ENCODE measurements around the gene FAM81A. TPM values are rescaled to one million over a fixed set of nuclear protein-coding genes. Genes with fewer than 3 reads are reported as not detected.

Gene FAM81A
- total and polyA plus RNA-seq, 10 donors = 0.77 to 3.0 (median 2.1) TPM

DNA sequence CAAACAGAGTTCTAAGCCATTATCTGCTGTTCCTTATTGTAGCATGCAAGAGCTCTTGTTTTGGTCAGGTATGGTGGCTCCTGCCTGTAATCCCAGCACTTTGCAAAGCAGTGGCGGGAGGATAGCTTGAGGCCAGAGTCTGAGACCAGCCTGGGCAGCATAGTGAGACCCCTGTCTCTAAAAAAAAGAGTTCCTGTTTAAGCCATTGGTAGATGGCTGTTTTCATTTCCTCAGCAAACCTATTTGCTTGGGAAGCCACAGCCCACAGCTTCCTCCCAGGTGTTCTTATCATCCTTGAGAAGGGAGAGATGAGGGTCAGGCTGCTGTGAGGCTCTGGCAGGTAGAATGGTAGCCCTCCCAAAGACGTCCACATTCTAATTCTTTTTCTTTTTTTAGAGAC, 24.4 kb upstream of the FAM81A start:
- H3K36me3 ChIP-seq = no peaks in the 10 kb centered on the region
- peak overlapping the region in 1 of 8 donors; percentile 58 for H3K27ac ChIP-seq
- DNase-seq = no peak
- 47 to 61% (median 56%) methylated on average over 2 of the region's 2 CpGs for WGBS, 5 donors
- intact Hi-C loops (cut with DNase I; ENCODE audit: low total_unique reads) = no loop called here
- TF ChIP-seq POLR2A (IDR thresholded peaks at IDR 0.05) (no peak), POLR2AphosphoS5 (IDR thresholded peaks at IDR 0.05) (no peak)
- TF ChIP-seq, protein P1, sequence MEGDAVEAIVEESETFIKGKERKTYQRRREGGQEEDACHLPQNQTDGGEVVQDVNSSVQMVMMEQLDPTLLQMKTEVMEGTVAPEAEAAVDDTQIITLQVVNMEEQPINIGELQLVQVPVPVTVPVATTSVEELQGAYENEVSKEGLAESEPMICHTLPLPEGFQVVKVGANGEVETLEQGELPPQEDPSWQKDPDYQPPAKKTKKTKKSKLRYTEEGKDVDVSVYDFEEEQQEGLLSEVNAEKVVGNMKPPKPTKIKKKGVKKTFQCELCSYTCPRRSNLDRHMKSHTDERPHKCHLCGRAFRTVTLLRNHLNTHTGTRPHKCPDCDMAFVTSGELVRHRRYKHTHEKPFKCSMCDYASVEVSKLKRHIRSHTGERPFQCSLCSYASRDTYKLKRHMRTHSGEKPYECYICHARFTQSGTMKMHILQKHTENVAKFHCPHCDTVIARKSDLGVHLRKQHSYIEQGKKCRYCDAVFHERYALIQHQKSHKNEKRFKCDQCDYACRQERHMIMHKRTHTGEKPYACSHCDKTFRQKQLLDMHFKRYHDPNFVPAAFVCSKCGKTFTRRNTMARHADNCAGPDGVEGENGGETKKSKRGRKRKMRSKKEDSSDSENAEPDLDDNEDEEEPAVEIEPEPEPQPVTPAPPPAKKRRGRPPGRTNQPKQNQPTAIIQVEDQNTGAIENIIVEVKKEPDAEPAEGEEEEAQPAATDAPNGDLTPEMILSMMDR (IDR thresholded peaks at IDR 0.05 in 8 of 11, conservative IDR thresholded peaks at IDR 0.05 in 3 of 11) = no peak
- no peak overlapping the region for H3K4me3 ChIP-seq
- H3K4me1 ChIP-seq = peaks cover 9 to 57% (median 44%) of the 10 kb centered on the region in 6 donors
- H3K27me3 ChIP-seq (replicated peaks in 1 of 7) = no peaks in the 10 kb centered on the region
- no peaks in the 10 kb centered on the region for H3K9me3 ChIP-seq

DNA sequence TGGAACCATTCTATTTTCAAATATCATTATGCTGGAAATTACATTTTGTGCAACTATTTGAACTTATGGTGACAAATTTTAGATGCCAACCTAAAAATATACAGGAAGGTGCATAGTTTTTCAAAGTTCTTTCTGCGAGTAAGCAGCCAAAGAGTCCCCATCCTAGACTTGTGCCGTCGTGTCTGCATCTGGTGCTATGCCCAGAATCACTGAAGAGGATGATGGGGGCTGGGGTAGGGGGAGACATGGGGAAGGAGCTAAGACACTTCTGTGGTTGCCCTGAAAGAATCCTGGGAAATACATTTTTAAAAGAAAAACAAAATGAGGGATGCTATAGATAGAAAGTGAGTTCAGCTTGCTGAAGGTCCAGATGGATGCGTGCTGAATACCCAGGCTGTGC, 21.2 kb upstream of the FAM81A start:
- no peaks in the 10 kb centered on the region for H3K36me3 ChIP-seq
- no peak overlapping the region for H3K4me3 ChIP-seq
- 72 to 88% (median 76%) methylated on average over 4 of the region's 4 CpGs for WGBS, 5 donors
- no peaks in the 10 kb centered on the region for H3K27me3 ChIP-seq (replicated peaks in 1 of 7)
- no peak for DNase-seq
- H3K27ac ChIP-seq = no peak overlapping the region
- no peaks in the 10 kb centered on the region for H3K9me3 ChIP-seq
- intact Hi-C loops (cut with DNase I; ENCODE audit: low total_unique reads) = no loop called here
- H3K4me1 ChIP-seq = peaks cover 5 to 47% (median 31%) of the 10 kb centered on the region in 6 donors
- TF ChIP-seq POLR2AphosphoS5 (IDR thresholded peaks at IDR 0.05) (no peak), POLR2A (IDR thresholded peaks at IDR 0.05) (no peak)
- TF ChIP-seq, protein P1 (IDR thresholded peaks at IDR 0.05 in 8 of 11, conservative IDR thresholded peaks at IDR 0.05 in 3 of 11) = no peak

DNA sequence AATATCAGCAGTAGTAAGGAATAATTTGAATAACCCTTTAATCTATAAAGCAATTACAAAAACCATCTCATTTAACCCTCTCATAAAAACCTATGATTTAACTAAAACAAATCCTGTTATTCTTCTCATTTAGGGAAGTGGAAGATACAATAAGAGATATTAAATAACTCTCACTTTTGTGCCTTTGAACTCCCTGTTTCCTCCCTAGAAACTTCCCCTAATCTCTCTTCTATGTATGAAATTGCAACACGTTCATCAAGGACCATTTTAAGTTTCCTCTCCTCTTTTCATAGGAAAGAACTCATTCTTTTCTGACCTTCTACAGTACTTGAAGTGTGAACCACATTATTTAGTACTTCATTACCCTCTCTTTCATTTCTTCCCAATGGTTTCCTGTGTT, 18.8 kb upstream of the FAM81A start:
- intact Hi-C loops (cut with DNase I; ENCODE audit: low total_unique reads) = no loop called here
- Histone ChIP-seq H3K9me3 (no peaks in the 10 kb centered on the region), H3K36me3 (no peaks in the 10 kb centered on the region), H3K27ac (no peak overlapping the region), H3K4me3 (no peak overlapping the region), H3K4me1 (peaks cover 0 to 25% (median 11%) of the 10 kb centered on the region in 6 donors), H3K27me3 (replicated peaks in 1 of 7) (no peaks in the 10 kb centered on the region)
- TF ChIP-seq POLR2AphosphoS5 (IDR thresholded peaks at IDR 0.05) = no peak
- TF ChIP-seq, protein P1 (IDR thresholded peaks at IDR 0.05 in 8 of 11, conservative IDR thresholded peaks at IDR 0.05 in 3 of 11) = no peak
- TF ChIP-seq POLR2A (IDR thresholded peaks at IDR 0.05) = no peak
- WGBS, 5 donors = 12 to 21% (median 17%) methylated on average over 1 of the region's 1 CpG
- DNase-seq = no peak

DNA sequence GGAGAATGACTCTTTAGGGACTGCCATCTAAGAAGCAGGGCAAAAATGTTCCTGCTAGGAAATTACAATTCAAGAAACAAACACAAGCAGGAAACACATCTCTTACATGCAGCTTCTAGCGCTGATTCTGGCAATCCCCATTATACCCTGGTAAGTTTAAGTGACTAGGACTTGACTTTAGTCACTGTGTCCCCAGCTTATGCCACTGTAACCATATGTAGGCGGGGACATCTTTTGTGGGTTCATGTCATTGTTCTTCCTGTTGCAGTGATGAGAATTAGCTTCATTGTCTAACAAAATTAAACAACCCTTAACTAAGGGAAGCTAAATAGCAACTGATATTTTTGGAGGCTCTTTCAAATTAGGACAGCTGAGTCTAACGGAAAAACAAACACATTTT, 17.9 kb upstream of the FAM81A start:
- Histone ChIP-seq H3K36me3 (no peaks in the 10 kb centered on the region), H3K9me3 (no peaks in the 10 kb centered on the region), H3K4me3 (no peak overlapping the region), H3K4me1 (peaks cover 0 to 32% (median 11%) of the 10 kb centered on the region in 6 donors), H3K27ac (no peak overlapping the region), H3K27me3 (replicated peaks in 1 of 7) (no peaks in the 10 kb centered on the region)
- WGBS, 5 donors = 58 to 80% (median 72%) methylated on average over 3 of the region's 3 CpGs
- no peak for DNase-seq
- TF ChIP-seq POLR2A (IDR thresholded peaks at IDR 0.05) = no peak
- TF ChIP-seq, protein P1 (IDR thresholded peaks at IDR 0.05 in 8 of 11, conservative IDR thresholded peaks at IDR 0.05 in 3 of 11) = no peak
- no peak for TF ChIP-seq POLR2AphosphoS5 (IDR thresholded peaks at IDR 0.05)
- intact Hi-C loops (cut with DNase I; ENCODE audit: low total_unique reads) = no loop called here
